ENCODE data around the gene TACR1.

DNA sequence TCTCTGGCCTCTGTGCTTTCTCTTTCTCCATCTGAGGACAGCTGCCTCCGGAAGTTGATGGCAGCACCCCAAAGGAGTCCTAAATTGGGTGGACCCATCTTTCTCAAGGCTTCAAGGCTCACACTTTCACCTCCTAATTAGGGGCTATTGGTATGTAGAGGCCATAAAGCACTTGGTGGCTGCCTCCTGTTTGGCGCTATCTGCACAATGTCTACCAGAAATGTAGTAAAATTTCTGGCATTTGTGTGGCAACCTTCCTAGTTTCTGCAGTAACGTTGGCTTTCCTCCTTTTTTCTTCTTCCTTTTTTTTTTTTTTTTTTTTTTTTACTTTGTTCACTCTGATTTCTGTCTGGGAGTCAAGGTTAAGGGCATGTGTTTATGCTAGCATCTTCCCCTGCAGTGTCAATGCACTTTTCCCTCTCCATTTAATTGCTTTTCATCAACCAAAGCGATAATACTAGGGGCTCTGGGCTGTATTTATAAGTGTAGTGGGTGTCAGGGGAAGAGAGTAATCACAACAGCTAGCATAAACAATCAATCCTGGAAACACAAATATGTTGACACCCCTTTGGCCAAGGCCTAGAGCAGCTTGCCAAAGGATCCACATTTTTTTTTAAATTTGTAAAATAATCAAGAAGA lies 86.0 kb downstream of the TACR1 start:
- no peak for TF ChIP-seq SUZ12 (IDR thresholded peaks at IDR 0.05)
- no peak for TF ChIP-seq L3MBTL2 (conservative IDR thresholded peaks at IDR 0.05)
- TF ChIP-seq FOXA1 (IDR thresholded peaks at IDR 0.05) = no peak
- TF ChIP-seq BHLHE40 (IDR thresholded peaks at IDR 0.05; ENCODE audit: borderline replicate concordance) = no peak
- no peak for TF ChIP-seq SP1 (IDR thresholded peaks at IDR 0.05)
- no peak for TF ChIP-seq LEF1 (IDR thresholded peaks at IDR 0.05; ENCODE audit: borderline replicate concordance)
- no peak for TF ChIP-seq PKNOX1 (IDR thresholded peaks at IDR 0.05)
- TF ChIP-seq ELF4 (IDR thresholded peaks at IDR 0.05) = no peak
